Upper lobe of left lung (tissue), 6 donors: ENCODE data around the gene TDRD12. TPM values are rescaled to one million over a fixed set of nuclear protein-coding genes. Genes with fewer than 3 reads are reported as not detected.
"Not testable (repeated sequence)": the region's sequence is repeated elsewhere in the genome, so short reads cannot be mapped to it uniquely, and the experiment has no call there.

ENCODE experiments used
- ATAC-seq, 2 donors: fragments of 200-7000 bp; cut with Tn5 transposase; one replicate each; pipeline ENCODE4 v1.9.1; 2022; ENCODE audit warnings: mild to moderate bottlenecking in 2 of 2, moderate library complexity in 2 of 2; ENCODE audit not compliant: low FRiP score in 2 of 2
- DNase-seq, 2 donors: peaks; one replicate each; pipeline ENCODE4 v3.0.0-alpha.2; 2019 to 2020
- H3K27ac ChIP-seq, 4 donors: fragments of 200-600 bp; sonication (generic); one replicate each; pipeline ENCODE4 v1.5.1; 2016 to 2019
- H3K27me3 ChIP-seq, 4 donors: fragments of 200-600 bp; sonication (generic); one replicate each; pipeline ENCODE4 v1.5.1; 2017 to 2019
- H3K36me3 ChIP-seq, 4 donors: fragments of 200-600 bp; sonication (generic); one replicate each; pipeline ENCODE4 v1.5.1; 2016 to 2019
- H3K4me1 ChIP-seq, 4 donors: fragments of 200-600 bp; sonication (generic); one replicate each; pipeline ENCODE4 v1.5.1; 2018 to 2019
- H3K4me3 ChIP-seq, 4 donors: fragments of 200-600 bp; sonication (generic); one replicate each; pipeline ENCODE4 v1.5.1; 2017 to 2019; ENCODE audit warnings: mild to moderate bottlenecking in 2 of 4, moderate library complexity in 1 of 4
- H3K9me3 ChIP-seq, 4 donors: fragments of 200-600 bp; sonication (generic); one replicate each; pipeline ENCODE4 v1.5.1; 2018 to 2019
- CTCF ChIP-seq, 6 experiments: fragments of 450-650 bp in 4 of 6; fragments of 200-600 bp in 2 of 6; sonication (generic) in 2 of 6; IDR thresholded peaks; one replicate each; pipeline ENCODE4 v1.5.1; 2016 to 2019; ENCODE audit warnings: antibody characterized with exemption in 6 of 6
- EP300 ChIP-seq, 4 donors: sonication (generic); formaldehyde crosslinking; IDR thresholded peaks; one replicate each; pipeline ENCODE4 v1.5.1; 2017; ENCODE audit warnings: antibody characterized with exemption in 4 of 4, control low read depth in 2 of 4
- POLR2A ChIP-seq, 4 donors: fragments of 450-650 bp; IDR thresholded peaks; one replicate each; pipeline ENCODE4 v1.5.1; 2016 to 2017; ENCODE audit warnings: antibody characterized with exemption in 4 of 4, mild to moderate bottlenecking in 2 of 4
- POLR2AphosphoS5 ChIP-seq, 2 donors: sonication (generic); formaldehyde crosslinking; IDR thresholded peaks; one replicate each; pipeline ENCODE4 v1.5.1; 2017; ENCODE audit warnings: antibody characterized with exemption in 2 of 2
- WGBS, 2 donors: methylation state at CpG; one replicate each; pipeline ENCODE4 v1.1.5; 2017 to 2018; 5-methylcytosine and 5-hydroxymethylcytosine counted together
- total RNA-seq, 6 donors: library from RNA; depleted of rRNA in 4 of 6; stranded (reverse); fragments of >200 nt in 4 of 6; gene quantifications; one replicate each; pipeline versions ENCODE4 v1.1.0 to v1.2.1, GENCODE V29; 2016 to 2021
- donor health status: DM: no; HTN: no; CAD: no; lungs with moderate emphysema.
- donor health status: DM: no; HTN: yes; CAD: no; lungs with severe emphysema.

Gene TDRD12
- total RNA-seq, 6 donors from 2014 or later, result 0.15 to 4.0 (median 0.38) TPM; not detected in 2

DNA sequence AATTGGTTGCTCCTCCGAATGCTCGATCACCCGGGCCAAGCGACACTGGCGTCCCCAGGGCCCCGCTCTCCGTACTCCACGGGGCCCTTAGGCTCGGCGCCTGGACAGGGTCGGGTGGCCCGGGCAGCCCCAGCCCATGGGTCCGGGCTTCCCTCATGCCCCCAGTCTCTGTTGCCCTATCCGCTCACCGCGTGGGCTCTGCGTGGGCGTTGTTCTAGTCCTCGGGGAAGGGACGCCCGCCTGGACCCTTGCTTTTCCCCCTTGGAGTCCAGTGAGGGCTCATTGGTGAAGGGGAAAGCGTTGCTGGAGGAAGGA lies 1.3 kb downstream of the TDRD12 start:
- H3K4me3 ChIP-seq, result no peak overlapping the region
- TF ChIP-seq POLR2AphosphoS5 (IDR thresholded peaks at IDR 0.05) (no peak), CTCF (IDR thresholded peaks at IDR 0.05) (no peak), POLR2A (IDR thresholded peaks at IDR 0.05) (no peak), EP300 (IDR thresholded peaks at IDR 0.05) (no peak)
- 91 to 96% methylated on average over 15 to 22 of the region's 22 CpGs for WGBS, 2 donors
- no peaks in the 10 kb centered on the region for H3K27me3 ChIP-seq
- no peaks in the 10 kb centered on the region for H3K4me1 ChIP-seq
- DNase-seq (peak in 1 of 2 donors; percentile 59), ATAC-seq (no peak)
- peaks cover 0 to 6% (median 0%) of the 10 kb centered on the region in 4 donors for H3K36me3 ChIP-seq
- H3K27ac ChIP-seq, result no peak overlapping the region
- peaks cover 0 to 3% (median 0%) of the 10 kb centered on the region in 4 donors for H3K9me3 ChIP-seq

DNA sequence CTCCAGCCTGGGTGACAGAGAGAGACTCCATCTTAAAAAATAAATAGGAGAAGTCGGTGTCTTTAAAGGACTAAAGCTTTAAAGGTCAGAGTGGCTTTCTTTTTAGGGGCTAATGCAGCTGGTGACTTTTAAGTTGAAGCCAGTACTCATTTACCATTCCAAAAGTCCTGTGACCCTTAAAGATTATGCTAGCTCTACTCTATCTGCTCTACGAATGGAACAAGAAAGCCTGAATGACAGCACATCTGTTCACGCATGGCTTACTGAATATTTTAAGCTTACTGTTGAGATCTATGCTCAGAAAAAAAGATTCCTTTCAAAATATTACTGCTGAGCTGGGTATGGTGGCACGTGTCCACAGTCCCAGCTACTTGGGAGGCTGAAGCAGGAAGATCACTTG lies 16.4 kb downstream of the TDRD12 start:
- no peaks in the 10 kb centered on the region for H3K4me1 ChIP-seq
- ATAC-seq, result no peak
- WGBS, 2 donors, result 83 to 84% methylated on average over 4 of the region's 4 CpGs
- no peaks in the 10 kb centered on the region for H3K9me3 ChIP-seq
- no peaks in the 10 kb centered on the region for H3K27me3 ChIP-seq
- TF ChIP-seq POLR2A (IDR thresholded peaks at IDR 0.05) (no peak), EP300 (IDR thresholded peaks at IDR 0.05) (no peak), CTCF (IDR thresholded peaks at IDR 0.05) (no peak), POLR2AphosphoS5 (IDR thresholded peaks at IDR 0.05) (no peak)
- DNase-seq, result no peak
- no peak overlapping the region for H3K27ac ChIP-seq
- H3K36me3 ChIP-seq, result no peaks in the 10 kb centered on the region
- H3K4me3 ChIP-seq, result no peak overlapping the region

DNA sequence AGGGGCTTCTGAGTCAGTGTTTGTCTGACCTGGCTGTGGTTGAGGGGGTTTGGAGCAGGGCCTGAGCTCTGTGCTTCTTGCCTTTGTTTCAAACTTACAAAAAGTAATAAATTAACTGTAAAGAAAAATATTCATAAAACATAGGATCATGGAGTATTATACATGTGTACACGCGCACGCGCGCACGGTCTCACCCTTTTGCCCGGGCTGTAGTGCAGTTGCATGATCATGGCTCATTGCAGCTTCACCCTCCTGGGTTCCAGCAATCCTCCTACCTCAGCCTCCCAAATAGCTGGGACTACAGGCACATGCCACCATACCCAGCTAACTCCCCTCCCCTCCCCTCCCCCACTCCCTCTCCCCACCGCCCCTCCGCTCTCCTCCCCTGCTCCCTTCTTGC lies 23.5 kb downstream of the TDRD12 start:
- ATAC-seq (no peak), DNase-seq (peak in 1 of 2 donors; percentile 63)
- 94% methylated on average over 9 of the region's 9 CpGs for WGBS, 2 donors
- H3K9me3 ChIP-seq, result no peaks in the 10 kb centered on the region
- H3K4me3 ChIP-seq, result no peak overlapping the region
- H3K4me1 ChIP-seq, result no peaks in the 10 kb centered on the region
- H3K36me3 ChIP-seq, result no peaks in the 10 kb centered on the region
- no peak overlapping the region for H3K27ac ChIP-seq
- no peaks in the 10 kb centered on the region for H3K27me3 ChIP-seq
- TF ChIP-seq POLR2A (IDR thresholded peaks at IDR 0.05) (no peak), POLR2AphosphoS5 (IDR thresholded peaks at IDR 0.05) (no peak), EP300 (IDR thresholded peaks at IDR 0.05) (no peak), CTCF (IDR thresholded peaks at IDR 0.05) (no peak)

DNA sequence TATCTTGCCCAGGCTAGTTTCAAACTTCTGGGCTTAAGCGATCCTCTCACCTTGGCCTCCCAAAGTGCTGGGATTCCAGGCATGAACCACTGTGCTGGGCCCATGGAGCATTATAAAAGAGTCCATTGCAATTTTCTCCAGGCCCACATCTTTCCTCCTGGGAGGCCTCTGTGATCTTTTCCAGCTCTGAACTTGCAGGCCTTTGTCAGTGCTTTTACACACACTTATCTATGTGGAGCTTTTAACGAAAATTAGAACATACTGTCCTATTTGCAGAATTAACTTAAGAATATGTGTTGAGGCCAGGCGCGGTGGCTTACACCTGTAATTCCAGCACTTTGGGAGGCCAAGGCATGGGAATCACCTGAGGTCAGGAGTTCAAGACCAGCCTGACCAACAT lies 23.9 kb downstream of the TDRD12 start:
- TF ChIP-seq EP300 (IDR thresholded peaks at IDR 0.05) (no peak), POLR2A (IDR thresholded peaks at IDR 0.05) (no peak), POLR2AphosphoS5 (IDR thresholded peaks at IDR 0.05) (no peak)
- no peak for DNase-seq

DNA sequence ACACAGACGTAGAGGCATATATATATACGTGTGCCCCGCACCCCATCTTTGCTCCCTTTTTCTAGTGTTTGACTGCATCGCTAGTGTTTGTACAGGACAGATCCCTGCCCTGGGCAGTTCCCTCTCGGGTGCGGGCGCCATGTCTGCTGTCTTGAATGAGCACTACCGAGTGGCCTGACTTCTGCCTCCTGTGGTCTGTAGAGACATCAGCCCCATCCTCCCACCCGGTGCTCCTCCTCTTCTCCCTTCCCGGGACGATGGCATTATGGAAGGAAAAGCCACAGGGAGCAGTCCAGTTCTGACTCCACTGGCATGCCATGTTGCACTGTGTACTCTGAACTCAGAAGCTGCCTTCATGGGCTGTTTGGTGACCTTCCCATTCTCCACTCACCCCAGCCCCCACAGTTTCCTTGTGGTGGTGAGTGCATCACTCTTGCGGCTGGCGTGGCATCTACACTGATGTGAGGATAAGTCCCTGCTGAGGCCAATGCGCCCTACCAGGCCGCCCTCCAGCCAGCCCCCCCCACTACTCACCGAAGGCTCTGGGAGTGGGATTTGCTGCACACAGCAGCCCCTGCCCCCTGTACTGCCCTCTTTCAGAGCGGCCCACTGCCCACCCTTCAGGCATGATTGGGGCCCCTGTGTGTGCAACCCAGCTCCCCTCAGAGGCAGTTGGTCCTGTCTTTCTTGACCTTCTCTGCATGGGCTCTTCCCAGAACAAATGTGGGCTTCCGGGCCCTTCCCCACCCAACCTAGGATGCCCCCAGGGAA lies 25.2 kb downstream of the TDRD12 start:
- ATAC-seq, result peak in 1 of 2 donors; percentile 57
- Histone ChIP-seq H3K4me1 (no peaks in the 10 kb centered on the region), H3K4me3 (no peak overlapping the region), H3K27ac (no peak overlapping the region), H3K9me3 (no peaks in the 10 kb centered on the region), H3K27me3 (no peaks in the 10 kb centered on the region), H3K36me3 (no peaks in the 10 kb centered on the region)
- DNase-seq, result no peak
- TF ChIP-seq POLR2AphosphoS5 (IDR thresholded peaks at IDR 0.05) (no peak), POLR2A (IDR thresholded peaks at IDR 0.05) (no peak), CTCF (IDR thresholded peaks at IDR 0.05) (no peak), EP300 (IDR thresholded peaks at IDR 0.05) (no peak)
- WGBS, 2 donors, result 88 to 93% methylated on average over 18 of the region's 18 CpGs

More for the DNA sequence above, 23.9 kb downstream of the TDRD12 start:
- Histone ChIP-seq H3K4me1 (no peaks in the 10 kb centered on the region), H3K4me3 (no peak overlapping the region), H3K36me3 (no peaks in the 10 kb centered on the region), H3K27ac (no peak overlapping the region), H3K9me3 (no peaks in the 10 kb centered on the region), H3K27me3 (no peaks in the 10 kb centered on the region)
- 99 to 100% methylated on average over 4 of the region's 4 CpGs for WGBS, 2 donors
- ATAC-seq, result no peak

DNA sequence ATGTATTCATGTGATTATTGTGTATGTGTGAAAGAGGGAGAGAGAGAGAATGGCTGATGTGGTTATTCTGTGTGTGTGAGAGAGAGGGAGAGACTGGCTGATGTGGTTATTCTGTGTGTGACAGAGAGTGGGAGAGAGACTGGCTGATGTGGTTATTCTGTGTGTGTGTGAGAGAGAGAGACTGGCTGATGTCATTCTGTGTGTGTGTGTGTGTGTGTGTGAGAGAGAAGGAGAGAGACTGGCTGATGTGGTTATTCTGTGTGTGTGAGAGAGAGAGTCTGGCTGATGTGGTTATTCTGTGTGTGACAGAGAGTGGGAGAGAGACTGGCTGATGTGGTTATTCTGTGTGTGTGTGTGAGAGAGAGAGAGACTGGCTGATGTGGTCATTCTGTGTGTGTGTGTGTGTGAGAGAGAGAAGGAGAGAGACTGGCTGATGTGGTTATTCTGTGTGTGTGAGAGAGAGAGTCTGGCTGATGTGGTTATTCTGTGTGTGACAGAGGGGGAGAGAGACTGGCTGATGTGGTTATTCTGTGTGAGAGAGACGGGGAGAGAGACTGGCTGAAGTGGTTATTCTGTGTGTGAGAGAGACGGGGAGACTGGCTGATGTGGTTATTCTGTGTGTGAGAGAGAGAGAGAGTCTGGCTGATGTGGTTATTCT lies 26.2 kb downstream of the TDRD12 start:
- DNase-seq, H3K4me3 ChIP-seq, H3K27ac ChIP-seq, ATAC-seq, H3K4me1 ChIP-seq, H3K9me3 ChIP-seq, H3K27me3 ChIP-seq, H3K36me3 ChIP-seq: not testable (repeated sequence)
- 24 to 28% methylated on average over 2 of the region's 2 CpGs for WGBS, 2 donors

DNA sequence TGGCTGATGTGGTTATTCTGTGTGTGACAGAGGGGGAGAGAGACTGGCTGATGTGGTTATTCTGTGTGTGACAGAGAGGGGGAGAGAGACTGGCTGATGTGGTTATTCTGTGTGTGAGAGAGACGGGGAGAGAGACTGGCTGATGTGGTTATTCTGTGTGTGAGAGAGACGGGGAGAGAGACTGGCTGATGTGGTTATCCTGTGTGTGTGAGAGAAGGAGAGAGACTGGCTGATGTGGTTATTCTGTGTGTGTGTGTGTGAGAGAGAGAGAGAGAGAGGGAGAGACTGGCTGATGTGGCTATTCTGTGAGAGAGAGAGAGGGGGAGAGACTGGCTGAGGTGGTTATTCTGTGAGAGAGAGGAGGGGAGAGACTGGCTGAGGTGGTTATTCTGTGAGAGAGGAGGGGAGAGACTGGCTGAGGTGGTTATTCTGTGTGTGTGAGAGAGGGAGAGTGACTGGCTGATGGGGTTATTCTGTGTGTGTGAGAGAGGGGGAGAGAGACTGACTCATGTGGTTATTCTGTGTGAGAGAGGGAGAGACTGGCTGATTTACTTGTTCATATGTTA lies 27.1 kb downstream of the TDRD12 start:
- WGBS, 2 donors, result 19 to 31% methylated on average over 2 of the region's 2 CpGs

More for the DNA sequence above, 27.1 kb downstream of the TDRD12 start:
- not testable (repeated sequence) for H3K4me1 ChIP-seq, H3K9me3 ChIP-seq, H3K27ac ChIP-seq, ATAC-seq, H3K4me3 ChIP-seq, H3K36me3 ChIP-seq, H3K27me3 ChIP-seq, DNase-seq
